Esophagus muscularis mucosa (tissue), 3 donors: Measurements from ENCODE around the gene DLL4.

ENCODE experiments used
- CTCF ChIP-seq, 3 experiments: fragments of 200-600 bp in 2 of 3; fragments of 450-650 bp in 1 of 3; sonication (generic) in 2 of 3; IDR thresholded peaks; one replicate each; pipeline ENCODE4 v1.5.1; 2017 to 2019; ENCODE audit warnings: antibody characterized with exemption in 3 of 3, mild to moderate bottlenecking in 2 of 3, moderate library complexity in 1 of 3
- EP300 ChIP-seq: sonication (generic); formaldehyde crosslinking; IDR thresholded peaks from one replicate; pipeline ENCODE4 v1.6.1; 2017; ENCODE audit warnings: antibody characterized with exemption

GRCh38 chr15:40952301-40952900 is 23.3 kb downstream of the DLL4 start:
- no peak for TF ChIP-seq CTCF (IDR thresholded peaks at IDR 0.05)
- TF ChIP-seq EP300 = no peak
